ENCODE data around the gene DNAJC16.
A peak's percentile ranks its signal among the peaks of the same experiment; 100 is the strongest.

GRCh38 chr1:15603050-15603965 lies 76.7 kb downstream of the DNAJC16 start:
- TF ChIP-seq TEAD4 (IDR thresholded peaks at IDR 0.05) (peak; percentile 52), REST (IDR thresholded peaks at IDR 0.05; ENCODE audit: low read depth) (no peak), MAX (IDR thresholded peaks at IDR 0.05) (peak; percentile 100), RAD21 (IDR thresholded peaks at IDR 0.05; ENCODE audit: low read depth) (no peak), USF1 (IDR thresholded peaks at IDR 0.05) (peak; percentile 100), CEBPB (IDR thresholded peaks at IDR 0.05) (peak; percentile 66), YY1 (IDR thresholded peaks at IDR 0.05; ENCODE audit: low read depth) (no peak), EP300 (IDR thresholded peaks at IDR 0.05; ENCODE audit: borderline replicate concordance) (no peak)

All from Ishikawa (cell line).